ELR (cell line): ENCODE data around the gene C1QTNF6.
A peak's percentile ranks its signal among the peaks of the same experiment; 100 is the strongest.
"Not testable (repeated sequence)": the region's sequence is repeated elsewhere in the genome, so short reads cannot be mapped to it uniquely, and the experiment has no call there.

Source experiments
- DNase-seq: peaks from one replicate; pipeline ENCODE4 v3.0.0-alpha.2; 2015; ENCODE audit warnings: low read depth

C1QTNF6 gene

GRCh38 chr22:37187891-37188761, at the start of gene C1QTNF6:
Gene C1QTNF6, minus strand, starts transcription at chr22:37188247. Its CDS starts 34 bp downstream, at chr22:37188213.
- DNase-seq = peak; percentile 64

- no peak for DNase-seq
Measured at GRCh38 chr22:37235897-37236607, 48.0 kb upstream of the C1QTNF6 start.

GRCh38 chr22:37234736-37235711, 47.0 kb upstream of the C1QTNF6 start:
- DNase-seq = no peak

GRCh38 chr22:37233751-37234631, 45.9 kb upstream of the C1QTNF6 start:
- DNase-seq = no peak

- DNase-seq = not testable (repeated sequence)
Measured at GRCh38 chr22:37233371-37233750, 45.3 kb upstream of the C1QTNF6 start.

GRCh38 chr22:37232140-37232998, 44.3 kb upstream of the C1QTNF6 start:
- no peak for DNase-seq

- no peak for DNase-seq
Measured at GRCh38 chr22:37231406-37232139, 43.5 kb upstream of the C1QTNF6 start.

- peak; percentile 31 for DNase-seq
Measured at GRCh38 chr22:37230673-37231405, 42.8 kb upstream of the C1QTNF6 start.

- DNase-seq = peak; percentile 91
Measured at GRCh38 chr22:37229805-37230672, 42.0 kb upstream of the C1QTNF6 start.

- DNase-seq = peak; percentile 90
Measured at GRCh38 chr22:37229012-37229804, 41.2 kb upstream of the C1QTNF6 start.

GRCh38 chr22:37228106-37229011, 40.3 kb upstream of the C1QTNF6 start:
- DNase-seq = peak; percentile 63

GRCh38 chr22:37226514-37226913, 38.5 kb upstream of the C1QTNF6 start:
- DNase-seq = no peak

GRCh38 chr22:37226087-37226486, 38.0 kb upstream of the C1QTNF6 start:
- no peak for DNase-seq

- DNase-seq = peak; percentile 29
Measured at GRCh38 chr22:37225481-37225880, 37.4 kb upstream of the C1QTNF6 start.

- no peak for DNase-seq
Measured at GRCh38 chr22:37224757-37225420, 36.8 kb upstream of the C1QTNF6 start.
